Right atrium auricular region (tissue), 2 donors: ENCODE data around the gene HOXD9. TPM values are rescaled to one million over a fixed set of nuclear protein-coding genes. Genes with fewer than 3 reads are reported as not detected.

ENCODE experiments used
- DNase-seq: peaks from one replicate; pipeline ENCODE4 v3.0.0-alpha.2; 2019; ENCODE audit warnings: low spot score
- H3K27ac ChIP-seq, 2 donors: fragments of 200-600 bp; sonication (generic); 1 replicate in 1 of 2; 2 replicates in 1 of 2; pipeline ENCODE4 v1.5.1; 2016 to 2019
- H3K27me3 ChIP-seq, 2 donors: fragments of 200-600 bp; sonication (generic); one replicate each; pipeline versions ENCODE4 v1.5.1 to v1.6.0; 2017 to 2019
- H3K36me3 ChIP-seq: fragments of 200-600 bp; sonication (generic); one replicate; pipeline ENCODE4 v1.5.1; 2016
- H3K4me1 ChIP-seq, 2 donors: fragments of 200-600 bp; sonication (generic); one replicate each; pipeline versions ENCODE4 v1.5.1 to v1.6.0; 2017 to 2019
- H3K4me3 ChIP-seq, 2 donors: fragments of 200-600 bp; sonication (generic); 1 replicate in 1 of 2; 2 replicates in 1 of 2; pipeline ENCODE4 v1.5.1; 2017 to 2019; ENCODE audit warnings: mild to moderate bottlenecking in 1 of 2, moderate library complexity in 1 of 2
- H3K9me3 ChIP-seq, 2 donors: fragments of 200-600 bp; sonication (generic); one replicate each; pipeline ENCODE4 v1.5.1; 2019
- CTCF ChIP-seq, 2 donors: fragments of 200-600 bp; sonication (generic); IDR thresholded peaks; one replicate each; pipeline ENCODE4 v1.5.1; 2019; ENCODE audit warnings: antibody characterized with exemption in 2 of 2
- total RNA-seq, 2 donors: library from RNA; depleted of rRNA; stranded (reverse); fragments of >200 nt; gene quantifications; one replicate each; pipeline ENCODE4 v1.1.0, GENCODE V29; 2016

Gene HOXD9
- total RNA-seq, 2 donors from 2014 or later = 0.44 TPM; not detected in 1

- H3K4me1 ChIP-seq = peaks cover 0 to 10% of the 10 kb centered on the region in 2 donors
- no peak for TF ChIP-seq CTCF (IDR thresholded peaks at IDR 0.05)
- no peak overlapping the region for H3K4me3 ChIP-seq
- no peaks in the 10 kb centered on the region for H3K36me3 ChIP-seq
- H3K27me3 ChIP-seq = peaks cover 39 to 40% of the 10 kb centered on the region in 2 donors
- H3K27ac ChIP-seq = no peak overlapping the region
- DNase-seq = no peak
- no peaks in the 10 kb centered on the region for H3K9me3 ChIP-seq
Observed at GRCh38 chr2:176149481-176149938, 27.0 kb downstream of the HOXD9 start.

GRCh38 chr2:176149939-176150583 lies 27.5 kb downstream of the HOXD9 start:
- no peak overlapping the region for H3K27ac ChIP-seq
- H3K4me1 ChIP-seq = peaks cover 0 to 10% of the 10 kb centered on the region in 2 donors
- DNase-seq = no peak
- H3K9me3 ChIP-seq = no peaks in the 10 kb centered on the region
- no peak for TF ChIP-seq CTCF (IDR thresholded peaks at IDR 0.05)
- H3K27me3 ChIP-seq = peaks cover 39 to 40% of the 10 kb centered on the region in 2 donors
- no peaks in the 10 kb centered on the region for H3K36me3 ChIP-seq
- no peak overlapping the region for H3K4me3 ChIP-seq

- no peak for DNase-seq
- peaks cover 0 to 10% of the 10 kb centered on the region in 2 donors for H3K4me1 ChIP-seq
- peaks cover 39 to 44% of the 10 kb centered on the region in 2 donors for H3K27me3 ChIP-seq
- no peak for TF ChIP-seq CTCF (IDR thresholded peaks at IDR 0.05)
- no peaks in the 10 kb centered on the region for H3K36me3 ChIP-seq
- no peaks in the 10 kb centered on the region for H3K9me3 ChIP-seq
- H3K27ac ChIP-seq = no peak overlapping the region
- H3K4me3 ChIP-seq = no peak overlapping the region
Observed at GRCh38 chr2:176150584-176151441, 28.3 kb downstream of the HOXD9 start.

GRCh38 chr2:176151442-176152287 lies 29.1 kb downstream of the HOXD9 start, which contains the start of gene HOXD4:
TSS of gene HOXD4 (plus strand) at chr2:176151550. CDS start at chr2:176151634, 84 bp downstream.
- Histone ChIP-seq H3K4me1 (peaks cover 0 to 10% of the 10 kb centered on the region in 2 donors), H3K4me3 (peak within 1 kb of the TSS in 1 of 2 donors; percentile 15), H3K36me3 (no peaks in the 10 kb centered on the region), H3K27ac (no peak within 1 kb of the TSS), H3K9me3 (no peaks in the 10 kb centered on the region), H3K27me3 (peaks cover 47 to 49% of the 10 kb centered on the region in 2 donors)
- TF ChIP-seq CTCF (IDR thresholded peaks at IDR 0.05) = no peak
- no peak for DNase-seq

- H3K27ac ChIP-seq = no peak overlapping the region
- no peak for TF ChIP-seq CTCF (IDR thresholded peaks at IDR 0.05)
- H3K4me1 ChIP-seq = peaks cover 0 to 18% of the 10 kb centered on the region in 2 donors
- no peaks in the 10 kb centered on the region for H3K36me3 ChIP-seq
- DNase-seq = no peak
- peaks cover 49 to 52% of the 10 kb centered on the region in 2 donors for H3K27me3 ChIP-seq
- no peaks in the 10 kb centered on the region for H3K9me3 ChIP-seq
- no peak overlapping the region for H3K4me3 ChIP-seq
Observed at GRCh38 chr2:176152350-176153181, 30.0 kb downstream of the HOXD9 start.
